Tibial nerve (tissue), 4 donors: ENCODE results near the gene AOAH. TPM values are rescaled to one million over a fixed set of nuclear protein-coding genes. Genes with fewer than 3 reads are reported as not detected.

Experiments
- DNase-seq, 2 donors: peaks; one replicate each; pipeline ENCODE4 v3.0.0-alpha.2; 2019; ENCODE audit warnings: low spot score in 2 of 2
- H3K27ac ChIP-seq, 4 donors: fragments of 200-600 bp; sonication (generic) in 3 of 4; one replicate each; pipeline ENCODE4 v1.5.1; 2017 to 2019; ENCODE audit warnings: mild to moderate bottlenecking in 1 of 4
- H3K27me3 ChIP-seq, 2 donors: fragments of 200-600 bp; sonication (generic) in 1 of 2; one replicate each; pipeline versions ENCODE4 v1.5.1 to v1.6.0; 2017 to 2019
- H3K36me3 ChIP-seq, 3 donors: fragments of 200-600 bp; sonication (generic); one replicate each; pipeline ENCODE4 v1.5.1; 2018 to 2019
- H3K4me1 ChIP-seq, 4 donors: fragments of 200-600 bp; sonication (generic) in 3 of 4; one replicate each; pipeline ENCODE4 v1.5.1; 2017 to 2019
- H3K4me3 ChIP-seq, 4 donors: fragments of 200-600 bp; sonication (generic) in 3 of 4; one replicate each; pipeline ENCODE4 v1.5.1; 2017 to 2019; ENCODE audit warnings: mild to moderate bottlenecking in 1 of 4, moderate library complexity in 1 of 4
- H3K9me3 ChIP-seq, 4 donors: fragments of 200-600 bp; sonication (generic) in 3 of 4; one replicate each; pipeline ENCODE4 v1.5.1; 2017 to 2019
- EP300 ChIP-seq, 2 donors: sonication (generic); formaldehyde crosslinking; IDR thresholded peaks; one replicate each; pipeline ENCODE4 v1.6.1; 2017; ENCODE audit warnings: antibody characterized with exemption in 2 of 2, mild to moderate bottlenecking in 1 of 2
- POLR2A ChIP-seq, 2 donors: fragments of 450-650 bp; IDR thresholded peaks; one replicate each; pipeline ENCODE4 v1.6.1; 2017; ENCODE audit warnings: antibody characterized with exemption in 2 of 2, mild to moderate bottlenecking in 2 of 2, moderate library complexity in 2 of 2
- WGBS, 2 donors: methylation state at CpG; one replicate each; pipeline ENCODE4 v1.1.5; 2018; 5-methylcytosine and 5-hydroxymethylcytosine counted together
- total RNA-seq, 4 donors: library from RNA; depleted of rRNA; stranded (reverse); fragments of >200 nt; gene quantifications; one replicate each; pipeline ENCODE4 v1.1.0, GENCODE V29; 2016
- TF ChIP-seq, protein P1 (sequence below), 5 experiments: fragments of 200-600 bp in 3 of 5; fragments of 450-650 bp in 2 of 5; sonication (generic) in 3 of 5; IDR thresholded peaks; one replicate each; pipeline ENCODE4 v1.5.1; 2016 to 2019; ENCODE audit warnings: antibody characterized with exemption in 5 of 5, mild to moderate bottlenecking in 3 of 5, moderate library complexity in 2 of 5

AOAH gene
- total RNA-seq, 4 donors from 2014 or later = 7.5 to 17.8 (median 9.1) TPM

DNA sequence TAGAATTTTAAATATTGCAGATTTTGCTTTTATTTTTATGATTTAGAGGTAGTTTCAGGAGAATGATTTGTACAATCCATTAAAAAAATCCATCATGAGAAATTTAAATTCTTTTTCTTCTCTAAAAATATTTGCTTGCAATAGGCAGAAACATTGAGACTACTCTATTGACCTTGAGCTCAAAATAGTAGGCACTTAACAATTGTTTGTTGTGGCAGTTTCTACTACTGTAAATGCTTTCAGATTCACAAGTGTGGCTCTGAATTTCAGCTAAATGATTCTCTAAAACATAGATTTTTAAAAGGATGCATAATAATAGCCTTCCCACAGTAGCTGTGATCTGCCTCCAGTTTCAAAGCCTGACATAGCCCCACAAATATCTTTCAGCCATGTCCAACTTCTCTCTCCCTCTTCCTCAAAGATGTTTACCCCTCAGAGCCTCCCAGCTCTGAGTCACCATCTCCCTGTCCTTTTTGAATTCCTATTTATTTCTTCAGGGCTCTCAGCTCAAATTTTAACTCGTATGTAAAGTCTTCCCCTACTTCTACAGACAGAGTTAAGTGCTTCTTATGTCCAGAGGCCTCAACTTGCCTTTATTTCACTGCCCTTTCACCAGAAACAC, 160.5 kb downstream of the AOAH start:
- Histone ChIP-seq H3K4me3 (no peak overlapping the region), H3K27me3 (no peaks in the 10 kb centered on the region), H3K4me1 (peaks cover 0 to 33% (median 5%) of the 10 kb centered on the region in 4 donors), H3K36me3 (no peaks in the 10 kb centered on the region), H3K9me3 (no peaks in the 10 kb centered on the region), H3K27ac (peak overlapping the region in 2 of 4 donors; percentile 45 to 71)
- TF ChIP-seq, protein P1, sequence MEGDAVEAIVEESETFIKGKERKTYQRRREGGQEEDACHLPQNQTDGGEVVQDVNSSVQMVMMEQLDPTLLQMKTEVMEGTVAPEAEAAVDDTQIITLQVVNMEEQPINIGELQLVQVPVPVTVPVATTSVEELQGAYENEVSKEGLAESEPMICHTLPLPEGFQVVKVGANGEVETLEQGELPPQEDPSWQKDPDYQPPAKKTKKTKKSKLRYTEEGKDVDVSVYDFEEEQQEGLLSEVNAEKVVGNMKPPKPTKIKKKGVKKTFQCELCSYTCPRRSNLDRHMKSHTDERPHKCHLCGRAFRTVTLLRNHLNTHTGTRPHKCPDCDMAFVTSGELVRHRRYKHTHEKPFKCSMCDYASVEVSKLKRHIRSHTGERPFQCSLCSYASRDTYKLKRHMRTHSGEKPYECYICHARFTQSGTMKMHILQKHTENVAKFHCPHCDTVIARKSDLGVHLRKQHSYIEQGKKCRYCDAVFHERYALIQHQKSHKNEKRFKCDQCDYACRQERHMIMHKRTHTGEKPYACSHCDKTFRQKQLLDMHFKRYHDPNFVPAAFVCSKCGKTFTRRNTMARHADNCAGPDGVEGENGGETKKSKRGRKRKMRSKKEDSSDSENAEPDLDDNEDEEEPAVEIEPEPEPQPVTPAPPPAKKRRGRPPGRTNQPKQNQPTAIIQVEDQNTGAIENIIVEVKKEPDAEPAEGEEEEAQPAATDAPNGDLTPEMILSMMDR (IDR thresholded peaks at IDR 0.05) = no peak
- no peak for TF ChIP-seq POLR2A (IDR thresholded peaks at IDR 0.05)
- TF ChIP-seq EP300 (IDR thresholded peaks at IDR 0.05) = no peak
- 4 to 18% methylated on average over 1 of the region's 1 CpG for WGBS, 2 donors
- no peak for DNase-seq

DNA sequence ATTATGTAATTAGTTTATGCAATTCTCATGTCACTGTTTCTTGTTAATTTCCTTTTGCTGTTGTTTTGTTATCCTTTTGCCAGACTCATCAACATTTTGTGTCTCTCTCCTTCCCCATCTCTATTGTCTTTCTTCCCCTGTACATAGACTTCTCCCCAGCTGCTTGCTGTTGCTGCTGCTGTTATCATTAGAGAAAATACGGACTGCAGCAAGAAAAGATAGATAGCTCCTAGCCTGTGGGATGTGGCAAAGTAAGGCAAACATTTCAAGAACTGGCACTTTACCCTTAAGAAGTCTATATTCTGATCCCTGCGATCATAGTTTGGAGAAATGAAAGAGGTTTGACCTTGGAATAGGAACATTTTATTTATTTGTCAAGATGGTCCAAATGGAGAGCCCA, 162.2 kb downstream of the AOAH start:
- no peak for DNase-seq
- 89 to 91% methylated on average over 2 of the region's 2 CpGs for WGBS, 2 donors
- Histone ChIP-seq H3K36me3 (no peaks in the 10 kb centered on the region), H3K4me3 (no peak overlapping the region), H3K27ac (no peak overlapping the region), H3K27me3 (no peaks in the 10 kb centered on the region), H3K4me1 (peaks cover 0 to 33% (median 5%) of the 10 kb centered on the region in 4 donors), H3K9me3 (peaks cover 0 to 3% (median 0%) of the 10 kb centered on the region in 4 donors)
- TF ChIP-seq POLR2A (IDR thresholded peaks at IDR 0.05) = no peak
- TF ChIP-seq, protein P1 (IDR thresholded peaks at IDR 0.05) = no peak
- TF ChIP-seq EP300 (IDR thresholded peaks at IDR 0.05) = no peak

DNA sequence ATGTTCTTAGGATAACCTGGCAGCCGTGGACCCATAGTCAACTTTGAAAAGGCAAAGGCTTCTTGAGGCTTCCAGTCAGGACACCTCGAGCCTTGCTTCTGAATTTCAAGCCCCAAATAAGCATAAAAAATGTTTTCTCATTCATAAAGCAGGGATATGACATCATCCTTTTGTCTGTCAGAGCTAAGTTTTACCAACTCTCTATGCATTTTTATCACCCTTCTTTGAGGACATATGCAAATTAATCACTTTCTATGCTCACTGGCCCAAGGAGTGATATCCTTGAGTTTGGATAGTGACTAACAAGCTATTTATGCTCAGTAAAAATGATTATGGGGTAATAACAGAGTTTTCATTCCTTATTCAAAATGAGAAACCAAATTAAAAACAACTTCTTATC, 175.3 kb downstream of the AOAH start:
- Histone ChIP-seq H3K4me1 (no peaks in the 10 kb centered on the region), H3K4me3 (no peak overlapping the region), H3K27ac (no peak overlapping the region), H3K9me3 (no peaks in the 10 kb centered on the region), H3K27me3 (no peaks in the 10 kb centered on the region), H3K36me3 (no peaks in the 10 kb centered on the region)
- WGBS, 2 donors = 73 to 87% methylated on average over 2 of the region's 2 CpGs
- TF ChIP-seq POLR2A (IDR thresholded peaks at IDR 0.05) = no peak
- TF ChIP-seq EP300 (IDR thresholded peaks at IDR 0.05) = no peak
- TF ChIP-seq, protein P1 (IDR thresholded peaks at IDR 0.05) = no peak
- no peak for DNase-seq

DNA sequence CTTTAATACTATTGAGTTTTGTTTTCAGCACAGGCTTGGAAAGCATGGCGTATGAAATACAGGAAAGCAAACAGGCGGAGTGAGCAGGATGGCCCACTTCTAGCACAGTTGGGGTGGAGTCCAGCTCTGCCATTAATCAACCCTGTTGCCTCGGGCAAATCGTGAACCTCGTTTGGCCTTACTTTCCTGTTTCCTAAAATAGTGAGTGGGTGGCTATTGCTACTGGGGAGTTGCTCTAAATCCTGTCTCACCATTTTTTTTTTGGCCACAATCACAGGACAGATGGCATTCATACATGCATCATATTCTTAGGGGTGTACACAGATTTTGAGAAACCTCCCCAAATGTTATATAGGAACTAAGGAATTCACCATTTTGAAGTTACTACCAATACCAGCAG, 176.9 kb downstream of the AOAH start:
- WGBS, 2 donors = 45 to 51% methylated on average over 5 of the region's 5 CpGs
- TF ChIP-seq POLR2A (IDR thresholded peaks at IDR 0.05) (no peak), EP300 (IDR thresholded peaks at IDR 0.05) (no peak)
- TF ChIP-seq, protein P1 (IDR thresholded peaks at IDR 0.05) = no peak
- Histone ChIP-seq H3K9me3 (no peaks in the 10 kb centered on the region), H3K27me3 (no peaks in the 10 kb centered on the region), H3K36me3 (no peaks in the 10 kb centered on the region), H3K4me1 (no peaks in the 10 kb centered on the region), H3K4me3 (no peak overlapping the region), H3K27ac (no peak overlapping the region)
- no peak for DNase-seq

DNA sequence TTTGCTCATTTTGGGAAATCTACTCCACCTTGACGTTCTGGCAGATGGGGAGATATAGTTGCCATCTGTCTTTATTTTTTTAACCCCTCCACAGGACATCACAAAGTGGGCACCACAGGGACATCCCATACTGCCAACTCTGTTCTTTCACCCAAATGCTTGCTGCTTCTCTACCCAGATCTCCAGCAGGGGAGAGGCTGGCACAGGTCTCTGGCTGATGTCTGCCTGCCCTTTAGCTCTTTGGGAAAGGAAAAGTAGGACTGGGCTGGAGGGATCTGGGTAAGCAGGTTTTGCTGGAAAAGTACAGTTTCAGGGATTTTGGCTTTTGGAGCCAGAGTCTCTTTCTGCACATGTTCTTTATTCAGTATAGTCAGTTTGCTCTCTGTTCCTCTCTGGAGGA, 178.0 kb downstream of the AOAH start:
- Histone ChIP-seq H3K27me3 (no peaks in the 10 kb centered on the region), H3K27ac (no peak overlapping the region), H3K4me3 (no peak overlapping the region), H3K9me3 (no peaks in the 10 kb centered on the region), H3K36me3 (no peaks in the 10 kb centered on the region), H3K4me1 (no peaks in the 10 kb centered on the region)
- 50 to 65% methylated on average over 1 of the region's 1 CpG for WGBS, 2 donors
- DNase-seq = no peak
- TF ChIP-seq, protein P1 (IDR thresholded peaks at IDR 0.05) = no peak
- TF ChIP-seq EP300 (IDR thresholded peaks at IDR 0.05) (no peak), POLR2A (IDR thresholded peaks at IDR 0.05) (no peak)
